Effector memory CD8-positive, alpha-beta T cell (primary cell): Measurements from ENCODE around the gene PSTPIP2.
"Not testable (repeated sequence)": the region's sequence is repeated elsewhere in the genome, so short reads cannot be mapped to it uniquely, and the experiment has no call there.

ENCODE experiments used
- ATAC-seq: fragments of 150-1000 bp; cut with Tn5 transposase; replicated peaks from 2 replicates; pipeline ENCODE4 v1.10.0; 2021; ENCODE audit warnings: mild to moderate bottlenecking, moderate library complexity
- DNase-seq, 3 experiments: peaks; one replicate each; pipeline ENCODE4 v3.0.0; 2021
- H3K27ac Mint-ChIP-seq, 2 donors: one replicate each; pipeline ENCODE4 v1.8.0; 2022; ENCODE audit warnings: mild to moderate bottlenecking in 2 of 2, mixed read lengths in 2 of 2, moderate library complexity in 2 of 2
- H3K27me3 Mint-ChIP-seq, 2 donors: one replicate each; pipeline ENCODE4 v1.8.0; 2022; ENCODE audit warnings: mixed read lengths in 2 of 2
- H3K36me3 Mint-ChIP-seq: one replicate; pipeline ENCODE4 v1.8.0; 2022; ENCODE audit warnings: mild to moderate bottlenecking, moderate library complexity, mixed read lengths; ENCODE audit not compliant: insufficient read depth
- H3K4me1 Mint-ChIP-seq, 2 donors: one replicate each; pipeline ENCODE4 v1.8.0; 2022; ENCODE audit warnings: low read depth in 2 of 2, mixed read lengths in 2 of 2
- H3K4me3 Mint-ChIP-seq, 2 donors: one replicate each; pipeline ENCODE4 v1.8.0; 2022; ENCODE audit warnings: mild to moderate bottlenecking in 2 of 2, mixed read lengths in 2 of 2, moderate library complexity in 2 of 2
- H3K9me3 Mint-ChIP-seq, 2 donors: one replicate each; pipeline ENCODE4 v1.8.0; 2022; ENCODE audit warnings: mixed read lengths in 2 of 2
- total RNA-seq, 9 experiments: gene quantifications; one replicate each; lab custom pipeline; 2026; lab: John Stamatoyannopoulos, UW

Gene PSTPIP2, protein sequence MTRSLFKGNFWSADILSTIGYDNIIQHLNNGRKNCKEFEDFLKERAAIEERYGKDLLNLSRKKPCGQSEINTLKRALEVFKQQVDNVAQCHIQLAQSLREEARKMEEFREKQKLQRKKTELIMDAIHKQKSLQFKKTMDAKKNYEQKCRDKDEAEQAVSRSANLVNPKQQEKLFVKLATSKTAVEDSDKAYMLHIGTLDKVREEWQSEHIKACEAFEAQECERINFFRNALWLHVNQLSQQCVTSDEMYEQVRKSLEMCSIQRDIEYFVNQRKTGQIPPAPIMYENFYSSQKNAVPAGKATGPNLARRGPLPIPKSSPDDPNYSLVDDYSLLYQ
- total RNA-seq, result 11.7 to 43.3 (median 23.0) reads per million in 9 experiments

DNA sequence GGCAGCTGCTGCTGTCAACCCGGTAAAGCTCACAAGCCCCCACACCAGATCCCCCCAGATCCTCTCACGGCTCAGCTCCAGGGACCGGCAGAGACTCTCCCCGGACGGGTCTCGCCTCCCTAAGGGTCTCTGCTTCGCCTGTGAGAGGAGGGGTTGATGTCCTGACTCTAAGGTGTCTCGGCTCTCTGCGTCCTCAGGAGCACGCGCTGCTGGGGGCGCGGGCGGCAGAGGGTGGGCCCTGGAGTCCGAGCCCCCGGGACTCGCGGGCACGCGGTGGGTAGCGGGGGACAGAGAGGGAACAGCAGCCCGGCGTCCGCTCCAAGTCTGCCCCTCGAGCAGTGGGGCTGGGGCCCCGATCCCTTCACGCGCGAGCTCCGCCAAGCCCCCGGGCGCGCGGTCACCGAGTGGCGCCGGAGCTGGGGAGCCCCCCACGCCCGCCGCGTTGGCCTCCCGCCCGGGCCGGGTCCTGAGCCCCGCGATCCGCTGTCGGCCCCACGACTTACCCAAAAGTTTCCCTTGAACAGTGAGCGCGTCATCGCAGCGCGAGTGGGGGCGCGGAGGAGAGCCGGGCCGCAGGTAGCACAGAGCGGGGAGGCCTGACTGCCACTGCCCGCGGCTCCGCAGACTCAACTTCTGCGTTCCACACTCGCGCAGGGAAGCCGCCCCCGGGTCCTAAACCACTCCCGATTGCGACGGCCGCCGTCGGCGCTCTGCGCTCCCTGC lies at the start of gene PSTPIP2:
Gene PSTPIP2 (minus strand): TSS at position 608 of the 723 bp plus-strand sequence. CDS start 72 bp downstream, at position 536.
- ATAC-seq (peak; percentile 89), DNase-seq (peak; percentile 60 to 62 (median 61))
- no peaks in the 10 kb centered on the region for H3K9me3 Mint-ChIP-seq
- H3K27ac Mint-ChIP-seq, result peak within 1 kb of the TSS; percentile 44 to 83
- no peaks in the 10 kb centered on the region for H3K27me3 Mint-ChIP-seq
- H3K36me3 Mint-ChIP-seq, result peaks cover 10% of the 10 kb centered on the region
- H3K4me1 Mint-ChIP-seq, result peaks cover 19 to 33% of the 10 kb centered on the region in 2 donors
- H3K4me3 Mint-ChIP-seq, result peak within 1 kb of the TSS; percentile 83

- no peak overlapping the region for H3K4me3 Mint-ChIP-seq
- no peak for ATAC-seq
- H3K9me3 Mint-ChIP-seq, result no peaks in the 10 kb centered on the region
- peaks cover 27% of the 10 kb centered on the region for H3K36me3 Mint-ChIP-seq
- no peaks in the 10 kb centered on the region for H3K27me3 Mint-ChIP-seq
- DNase-seq, result no peak
- H3K4me1 Mint-ChIP-seq, result peaks cover 0 to under 1% of the 10 kb centered on the region in 2 donors
- no peak overlapping the region for H3K27ac Mint-ChIP-seq
Measured at GRCh38 chr18:46113751-46114150, 41.7 kb upstream of the PSTPIP2 start.

GRCh38 chr18:46110406-46110805 lies 38.3 kb upstream of the PSTPIP2 start:
- DNase-seq, result no peak
- Mint-ChIP-seq H3K4me3 (no peak overlapping the region), H3K4me1 (peaks cover 4 to 9% of the 10 kb centered on the region in 2 donors), H3K36me3 (peaks cover 13% of the 10 kb centered on the region), H3K27ac (peak overlapping the region in 1 of 2 donors; percentile 52), H3K9me3 (no peaks in the 10 kb centered on the region), H3K27me3 (no peaks in the 10 kb centered on the region)
- ATAC-seq, result no peak

DNA sequence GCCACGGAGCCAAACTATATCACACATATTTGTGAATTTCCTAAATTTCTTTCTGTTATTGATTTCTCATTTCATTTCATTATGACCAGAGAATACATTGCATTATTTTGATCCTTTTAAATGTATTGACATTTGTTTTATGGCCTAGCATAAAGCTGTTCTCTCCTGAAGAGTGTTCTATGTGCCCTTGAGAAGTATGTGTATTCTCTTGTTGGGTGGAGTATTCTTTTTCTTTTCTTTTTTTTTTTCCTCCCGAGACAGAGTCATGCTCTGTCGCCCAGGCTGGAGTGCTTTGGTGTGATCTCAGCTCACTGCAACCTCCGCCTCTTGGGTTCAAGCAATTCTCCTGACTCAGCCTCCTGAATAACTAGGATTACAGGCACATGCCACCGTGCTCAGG lies 37.3 kb upstream of the PSTPIP2 start:
- H3K4me1 Mint-ChIP-seq, result peaks cover 10 to 16% of the 10 kb centered on the region in 2 donors

DNA sequence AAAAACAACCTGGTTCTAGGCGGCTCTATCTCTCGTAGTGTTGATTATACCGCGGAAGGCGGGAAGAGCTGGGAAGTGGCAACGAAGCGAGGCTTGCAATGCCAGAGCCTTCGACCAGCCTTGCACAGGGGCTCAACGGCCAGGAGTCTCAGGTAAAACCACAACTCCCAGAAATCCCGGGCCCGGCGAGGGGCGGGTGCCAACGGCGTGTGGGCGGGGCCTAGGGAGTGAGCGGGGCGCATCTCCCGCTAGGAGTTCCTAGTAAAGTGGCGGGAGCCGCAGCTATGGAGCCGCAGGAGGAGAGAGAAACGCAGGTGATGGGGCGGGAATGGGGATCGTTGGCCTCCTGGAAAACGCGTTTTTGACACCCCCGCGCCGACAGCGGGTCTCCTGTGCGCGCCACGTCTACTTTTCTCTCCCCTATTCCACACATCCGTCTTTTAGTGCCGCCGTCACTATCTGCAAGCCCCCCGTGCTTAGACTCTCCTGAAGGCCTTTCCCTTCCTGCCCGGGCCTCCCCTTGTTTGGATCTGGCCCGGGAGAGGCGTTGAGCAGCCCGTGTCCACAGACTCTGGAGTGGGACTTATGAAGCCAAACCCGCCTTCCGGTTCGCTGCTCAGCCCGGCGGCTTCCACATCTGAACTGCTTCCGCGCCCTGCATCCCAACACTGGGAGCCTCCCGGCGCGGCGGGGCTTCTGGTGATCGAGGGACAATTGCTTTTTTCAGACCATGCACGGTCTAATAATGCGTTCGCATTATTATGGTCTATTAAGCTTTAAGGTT lies 32.3 kb upstream of the PSTPIP2 start, which contains the start of gene HAUS1:
Gene HAUS1 (plus strand): TSS at position 258 of the 784 bp plus-strand sequence. CDS start 27 bp downstream, at position 285.
- Mint-ChIP-seq H3K4me3 (peak within 1 kb of the TSS; percentile 98 to 99), H3K4me1 (peaks cover 16 to 20% of the 10 kb centered on the region in 2 donors), H3K9me3 (no peaks in the 10 kb centered on the region), H3K36me3 (peaks cover 5% of the 10 kb centered on the region), H3K27ac (peak within 1 kb of the TSS; percentile 91 to 94), H3K27me3 (no peaks in the 10 kb centered on the region)
- DNase-seq, result peak; percentile 63 to 66 (median 65)
- ATAC-seq, result peak; percentile 96

More for the DNA sequence above, 37.3 kb upstream of the PSTPIP2 start:
- Mint-ChIP-seq H3K36me3 (peaks cover 5% of the 10 kb centered on the region), H3K9me3 (no peaks in the 10 kb centered on the region), H3K27me3 (no peaks in the 10 kb centered on the region), H3K27ac (no peak overlapping the region), H3K4me3 (no peak overlapping the region)
- ATAC-seq (no peak), DNase-seq (no peak)

DNA sequence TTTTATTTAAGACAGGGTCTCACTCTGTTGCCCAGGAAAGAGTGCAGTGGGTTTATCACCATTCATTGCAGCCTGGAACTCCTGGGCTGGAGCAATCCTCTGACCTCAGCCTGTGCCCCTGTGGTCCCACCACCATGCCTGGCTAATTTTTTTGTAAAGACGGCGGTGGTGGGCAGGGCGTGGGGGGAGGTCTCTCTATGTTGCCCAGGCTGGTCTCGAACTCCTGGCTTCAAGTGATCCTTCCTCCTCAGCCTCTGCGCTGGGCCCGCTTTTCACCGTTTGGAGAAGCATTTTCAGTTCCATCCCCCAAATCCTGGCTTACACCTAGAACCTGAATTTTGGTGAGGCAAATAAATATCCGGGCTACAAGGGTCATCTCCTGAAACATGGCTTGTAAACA lies 27.4 kb upstream of the PSTPIP2 start:
- no peaks in the 10 kb centered on the region for H3K9me3 Mint-ChIP-seq
- no peak overlapping the region for H3K4me3 Mint-ChIP-seq
- ATAC-seq, result no peak
- H3K27ac Mint-ChIP-seq, result no peak overlapping the region
- no peaks in the 10 kb centered on the region for H3K27me3 Mint-ChIP-seq
- peaks cover 19% of the 10 kb centered on the region for H3K36me3 Mint-ChIP-seq
- DNase-seq, result no peak
- peaks cover 17% of the 10 kb centered on the region in 2 donors for H3K4me1 Mint-ChIP-seq

GRCh38 chr18:46098616-46098933 lies 26.5 kb upstream of the PSTPIP2 start:
- Mint-ChIP-seq H3K9me3 (no peaks in the 10 kb centered on the region), H3K4me1 (peaks cover 18 to 20% of the 10 kb centered on the region in 2 donors)
- no peak for DNase-seq

DNA sequence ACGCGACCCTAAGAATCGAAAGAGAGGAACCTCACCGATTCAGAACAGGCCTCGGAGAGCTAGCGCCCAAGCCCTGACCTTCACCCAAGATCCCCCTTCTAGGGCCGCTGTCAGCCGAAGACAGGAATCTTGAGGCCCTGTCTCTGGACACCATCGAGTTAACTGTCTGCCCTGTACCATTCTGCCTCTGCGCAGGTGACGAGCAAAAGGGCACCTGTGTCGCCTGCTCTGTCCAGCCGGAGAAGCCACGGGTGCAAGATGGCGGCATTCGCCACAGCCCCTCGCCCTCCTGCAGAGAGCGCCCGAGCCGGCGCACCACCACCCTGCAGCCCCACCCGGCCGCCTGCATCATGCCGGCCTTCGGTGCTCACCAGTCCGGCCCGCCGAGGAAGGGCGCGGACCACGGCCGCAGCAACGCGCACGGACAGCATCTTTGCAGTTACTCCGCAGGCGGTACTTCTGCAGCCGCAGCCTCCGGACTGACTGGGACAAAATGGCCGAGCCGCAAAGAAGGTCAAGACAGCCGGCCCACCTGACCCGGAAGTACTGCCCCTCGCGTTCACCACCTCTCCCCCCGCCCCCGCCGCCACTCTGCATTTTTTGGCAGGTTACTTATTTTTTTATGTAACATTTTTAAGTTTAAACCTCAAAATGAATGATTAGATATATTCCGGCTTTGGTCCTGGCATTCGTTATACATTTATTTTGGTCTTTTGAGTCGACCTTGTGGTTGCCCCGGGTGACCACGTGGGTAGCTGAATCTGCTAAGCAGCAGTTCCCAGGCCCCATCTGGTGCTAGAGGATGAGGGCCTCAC lies 25.9 kb upstream of the PSTPIP2 start, which contains the start of gene ATP5F1A:
Gene ATP5F1A (minus strand): TSS at position 496 of the 815 bp plus-strand sequence. CDS start 65 bp downstream, at position 431.
- peaks cover 15 to 20% of the 10 kb centered on the region in 2 donors for H3K4me1 Mint-ChIP-seq
- H3K27me3 Mint-ChIP-seq, result no peaks in the 10 kb centered on the region
- H3K36me3 Mint-ChIP-seq, result peaks cover 34% of the 10 kb centered on the region
- H3K9me3 Mint-ChIP-seq, result no peaks in the 10 kb centered on the region
- peak within 1 kb of the TSS; percentile 95 to 98 for H3K27ac Mint-ChIP-seq
- peak within 1 kb of the TSS; percentile 93 to 96 for H3K4me3 Mint-ChIP-seq
- DNase-seq (peak; percentile 77 to 81 (median 78)), ATAC-seq (peak; percentile 86)

More at GRCh38 chr18:46098616-46098933, 26.5 kb upstream of the PSTPIP2 start:
- H3K36me3 Mint-ChIP-seq, result peaks cover 28% of the 10 kb centered on the region
- peak overlapping the region; percentile 95 to 98 for H3K27ac Mint-ChIP-seq
- H3K4me3 Mint-ChIP-seq, result peak overlapping the region; percentile 93 to 96
- no peaks in the 10 kb centered on the region for H3K27me3 Mint-ChIP-seq
- ATAC-seq, result no peak

DNA sequence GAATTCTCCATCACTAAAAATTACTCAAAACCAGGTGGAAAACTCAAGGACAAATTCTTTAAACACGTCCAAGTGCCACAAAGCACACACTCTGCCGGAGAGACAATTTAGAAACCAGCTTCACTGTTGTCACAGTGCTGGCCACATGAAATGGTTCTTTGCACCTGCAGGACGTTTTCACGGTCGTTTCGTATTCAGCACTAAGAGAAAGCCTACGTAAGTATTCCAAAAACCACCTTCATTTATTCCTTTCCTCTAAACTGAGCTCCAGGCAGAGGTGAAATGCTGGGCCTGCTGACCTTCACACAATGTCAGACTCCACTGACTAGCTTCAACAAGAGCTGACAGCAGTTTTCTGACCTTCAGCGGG lies 25.4 kb upstream of the PSTPIP2 start:
- Mint-ChIP-seq H3K27ac (peak overlapping the region; percentile 95 to 98), H3K27me3 (no peaks in the 10 kb centered on the region), H3K36me3 (peaks cover 40% of the 10 kb centered on the region), H3K4me1 (peaks cover 15 to 20% of the 10 kb centered on the region in 2 donors), H3K9me3 (no peaks in the 10 kb centered on the region), H3K4me3 (peak overlapping the region; percentile 93 to 96)
- DNase-seq (peak in 1 of 3 experiments; percentile 16), ATAC-seq (peak; percentile 25)

DNA sequence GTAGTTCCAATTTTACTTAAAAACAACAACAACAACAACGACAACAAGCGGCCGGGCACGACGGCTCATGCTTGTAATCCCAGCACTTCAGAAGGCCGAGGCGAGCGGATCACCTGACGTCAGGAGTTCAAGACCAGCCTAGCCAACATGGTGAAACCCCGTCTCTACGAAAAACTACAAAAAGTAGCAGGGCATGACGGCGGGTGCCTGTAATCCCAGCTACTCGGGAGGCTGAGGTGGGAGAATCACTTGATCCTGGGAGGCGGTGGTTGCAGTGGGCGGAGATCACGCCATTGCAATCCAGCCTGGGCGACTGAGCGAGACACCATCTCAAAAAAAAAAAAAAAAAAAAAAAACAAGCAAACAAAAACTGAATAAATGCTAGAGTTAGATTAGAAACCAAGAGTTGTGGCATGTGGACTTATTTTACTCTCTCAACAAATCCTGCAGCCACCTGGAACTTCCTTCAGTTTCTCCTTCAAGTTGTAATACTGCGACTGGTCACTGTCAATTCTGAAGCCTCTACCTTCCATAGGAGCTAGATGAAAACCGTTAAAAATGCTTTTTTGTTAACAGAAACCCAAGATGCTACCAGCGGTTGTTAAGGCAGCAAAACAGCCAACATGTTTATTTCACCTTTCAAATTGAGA lies 24.7 kb upstream of the PSTPIP2 start:
- H3K4me1 Mint-ChIP-seq, result peaks cover 16 to 20% of the 10 kb centered on the region in 2 donors
- DNase-seq, result no peak

DNA sequence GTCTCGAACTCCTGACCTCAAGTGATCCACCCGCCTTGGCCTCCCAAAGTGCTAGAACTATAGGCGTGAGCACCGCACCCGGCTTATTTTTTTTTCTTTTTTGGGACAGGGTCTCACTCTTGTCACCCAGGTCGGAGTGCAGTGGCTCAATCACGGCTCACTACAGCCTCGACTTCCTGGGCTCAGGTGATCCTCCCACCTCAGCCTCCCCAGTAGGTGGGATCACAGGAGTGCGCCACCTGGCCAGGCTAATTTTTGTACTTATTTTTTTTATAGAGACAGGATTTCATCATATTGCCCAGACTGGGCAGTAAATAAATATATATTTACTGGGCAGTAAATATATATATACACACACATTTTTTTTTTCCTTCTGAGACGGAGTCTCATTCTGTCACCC lies 23.5 kb upstream of the PSTPIP2 start:
- peaks cover 58% of the 10 kb centered on the region for H3K36me3 Mint-ChIP-seq
- ATAC-seq (no peak), DNase-seq (no peak)
- H3K9me3 Mint-ChIP-seq, result no peaks in the 10 kb centered on the region
- H3K27ac Mint-ChIP-seq, result peak overlapping the region; percentile 80 to 95
- peak overlapping the region; percentile 93 to 96 for H3K4me3 Mint-ChIP-seq
- peaks cover 21 to 26% of the 10 kb centered on the region in 2 donors for H3K4me1 Mint-ChIP-seq
- H3K27me3 Mint-ChIP-seq, result no peaks in the 10 kb centered on the region

More for the DNA sequence above, 24.7 kb upstream of the PSTPIP2 start:
- ATAC-seq, result no peak
- Mint-ChIP-seq H3K9me3 (no peaks in the 10 kb centered on the region), H3K4me3 (peak overlapping the region; percentile 93 to 96), H3K27ac (peak overlapping the region; percentile 95 to 98), H3K36me3 (peaks cover 46% of the 10 kb centered on the region), H3K27me3 (no peaks in the 10 kb centered on the region)

DNA sequence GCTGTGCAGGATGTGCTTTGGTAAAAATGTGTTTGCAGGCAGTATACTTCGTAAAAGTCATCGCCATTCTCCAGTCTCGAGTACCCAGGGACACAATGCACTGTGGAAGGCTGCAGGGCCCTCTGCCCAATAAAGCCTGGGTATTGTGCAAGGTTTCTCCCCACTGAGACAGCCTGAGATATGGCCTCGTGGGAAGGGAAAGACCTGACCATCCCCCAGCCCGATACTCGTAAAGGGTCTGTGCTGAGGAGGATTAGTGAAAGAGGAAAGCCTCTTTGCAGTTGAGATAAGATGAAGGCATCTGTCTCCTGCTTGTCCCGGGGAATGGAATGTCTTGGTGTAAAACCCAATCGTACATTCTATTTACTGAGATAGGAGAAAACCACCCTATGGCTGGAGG lies 16.4 kb upstream of the PSTPIP2 start:
- Mint-ChIP-seq H3K36me3 (peaks cover 100% of the 10 kb centered on the region), H3K27ac (peak overlapping the region; percentile 35 to 41)
- H3K9me3 Mint-ChIP-seq, H3K4me1 Mint-ChIP-seq, H3K4me3 Mint-ChIP-seq, DNase-seq, ATAC-seq, H3K27me3 Mint-ChIP-seq: not testable (repeated sequence)
